Mesothelial cell of epicardium (in vitro differentiated cells): Measurements from ENCODE around the gene MORN3. TPM values are rescaled to one million over a fixed set of nuclear protein-coding genes. Genes with fewer than 3 reads are reported as not detected.
"Not testable (repeated sequence)": the region's sequence is repeated elsewhere in the genome, so short reads cannot be mapped to it uniquely, and the experiment has no call there.

Experiments
- DNase-seq, 2 experiments: peaks; one replicate each; pipeline ENCODE4 v3.0.0; 2021; ENCODE audit warnings: low spot score in 2 of 2; ENCODE audit not compliant: unreplicated experiment in 2 of 2
- H3K27ac Mint-ChIP-seq: 2 replicates; pipeline ENCODE4 v1.8.0; 2021; ENCODE audit warnings: mixed read lengths
- H3K27me3 Mint-ChIP-seq: 2 replicates; pipeline ENCODE4 v1.8.0; 2021; ENCODE audit warnings: low read depth, mixed read lengths
- H3K36me3 Mint-ChIP-seq: 2 replicates; pipeline ENCODE4 v1.8.0; 2021; ENCODE audit warnings: mixed read lengths
- H3K4me1 Mint-ChIP-seq: 2 replicates; pipeline ENCODE4 v1.8.0; 2021; ENCODE audit warnings: mixed read lengths
- H3K4me3 Mint-ChIP-seq: 2 replicates; pipeline ENCODE4 v1.8.0; 2021; ENCODE audit warnings: mild to moderate bottlenecking, moderate library complexity, mixed read lengths
- H3K9me3 Mint-ChIP-seq: 2 replicates; pipeline ENCODE4 v1.8.0; 2021; ENCODE audit warnings: mixed read lengths
- total RNA-seq: library from RNA; stranded (reverse); gene quantifications from 3 replicates; pipeline ENCODE4 v1.2.1, GENCODE V29; 2021
- TF ChIP-seq, protein P1 (sequence below): fragments of 200-600 bp; sonication (generic); IDR thresholded peaks from one replicate; pipeline ENCODE4 v1.5.0; 2021; ENCODE audit warnings: antibody characterized with exemption; ENCODE audit not compliant: unreplicated experiment

MORN3 gene
- total RNA-seq, 1 donor from 2014 or later: 0.69 TPM

GRCh38 chr12:121713257-121713777, 43.9 kb upstream of the MORN3 start:
- H3K36me3 Mint-ChIP-seq: no peaks in the 10 kb centered on the region
- peak overlapping the region; percentile 56 for H3K27ac Mint-ChIP-seq
- H3K4me1 Mint-ChIP-seq: peaks cover 19% of the 10 kb centered on the region
- H3K4me3 Mint-ChIP-seq: peak overlapping the region; percentile 91
- TF ChIP-seq, protein P1, sequence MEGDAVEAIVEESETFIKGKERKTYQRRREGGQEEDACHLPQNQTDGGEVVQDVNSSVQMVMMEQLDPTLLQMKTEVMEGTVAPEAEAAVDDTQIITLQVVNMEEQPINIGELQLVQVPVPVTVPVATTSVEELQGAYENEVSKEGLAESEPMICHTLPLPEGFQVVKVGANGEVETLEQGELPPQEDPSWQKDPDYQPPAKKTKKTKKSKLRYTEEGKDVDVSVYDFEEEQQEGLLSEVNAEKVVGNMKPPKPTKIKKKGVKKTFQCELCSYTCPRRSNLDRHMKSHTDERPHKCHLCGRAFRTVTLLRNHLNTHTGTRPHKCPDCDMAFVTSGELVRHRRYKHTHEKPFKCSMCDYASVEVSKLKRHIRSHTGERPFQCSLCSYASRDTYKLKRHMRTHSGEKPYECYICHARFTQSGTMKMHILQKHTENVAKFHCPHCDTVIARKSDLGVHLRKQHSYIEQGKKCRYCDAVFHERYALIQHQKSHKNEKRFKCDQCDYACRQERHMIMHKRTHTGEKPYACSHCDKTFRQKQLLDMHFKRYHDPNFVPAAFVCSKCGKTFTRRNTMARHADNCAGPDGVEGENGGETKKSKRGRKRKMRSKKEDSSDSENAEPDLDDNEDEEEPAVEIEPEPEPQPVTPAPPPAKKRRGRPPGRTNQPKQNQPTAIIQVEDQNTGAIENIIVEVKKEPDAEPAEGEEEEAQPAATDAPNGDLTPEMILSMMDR: no peak
- no peak for DNase-seq
- no peaks in the 10 kb centered on the region for H3K27me3 Mint-ChIP-seq
- no peaks in the 10 kb centered on the region for H3K9me3 Mint-ChIP-seq

GRCh38 chr12:121712461-121713256, 43.2 kb upstream of the MORN3 start, which contains the start of gene TMEM120B:
TMEM120B (plus strand) TSS chr12:121712752; CDS start chr12:121712896, 144 bp downstream.
- Mint-ChIP-seq H3K4me1 (peaks cover 19% of the 10 kb centered on the region), H3K4me3 (peak within 1 kb of the TSS; percentile 91), H3K27ac (peak within 1 kb of the TSS; percentile 91), H3K9me3 (no peaks in the 10 kb centered on the region), H3K36me3 (no peaks in the 10 kb centered on the region), H3K27me3 (no peaks in the 10 kb centered on the region)
- DNase-seq: peak; percentile 79 to 88
- TF ChIP-seq, protein P1: no peak

- TF ChIP-seq, protein P1: no peak
- DNase-seq: peak in 1 of 2 experiments; percentile 44
- Mint-ChIP-seq H3K27me3 (no peaks in the 10 kb centered on the region), H3K4me1 (peaks cover 16% of the 10 kb centered on the region), H3K27ac (peak overlapping the region; percentile 91), H3K9me3 (no peaks in the 10 kb centered on the region), H3K4me3 (peak overlapping the region; percentile 91), H3K36me3 (no peaks in the 10 kb centered on the region)
Observed at GRCh38 chr12:121712190-121712460, 42.7 kb upstream of the MORN3 start.

GRCh38 chr12:121711361-121712189, 42.1 kb upstream of the MORN3 start:
- Mint-ChIP-seq H3K27me3 (no peaks in the 10 kb centered on the region), H3K9me3 (no peaks in the 10 kb centered on the region), H3K4me1 (peaks cover 13% of the 10 kb centered on the region), H3K4me3 (peak overlapping the region; percentile 91), H3K27ac (peak overlapping the region; percentile 91), H3K36me3 (no peaks in the 10 kb centered on the region)
- no peak for DNase-seq
- TF ChIP-seq, protein P1: no peak

- no peak for DNase-seq
- H3K9me3 Mint-ChIP-seq: peaks cover 7% of the 10 kb centered on the region
- no peak overlapping the region for H3K27ac Mint-ChIP-seq
- H3K36me3 Mint-ChIP-seq: no peaks in the 10 kb centered on the region
- no peaks in the 10 kb centered on the region for H3K27me3 Mint-ChIP-seq
- H3K4me3 Mint-ChIP-seq: no peak overlapping the region
- H3K4me1 Mint-ChIP-seq: peaks cover 12% of the 10 kb centered on the region
- TF ChIP-seq, protein P1: no peak
Observed at GRCh38 chr12:121709478-121709961, 40.1 kb upstream of the MORN3 start.

GRCh38 chr12:121709064-121709424, 39.6 kb upstream of the MORN3 start:
- DNase-seq, H3K27me3 Mint-ChIP-seq, H3K27ac Mint-ChIP-seq, H3K9me3 Mint-ChIP-seq, H3K36me3 Mint-ChIP-seq, H3K4me3 Mint-ChIP-seq: not testable (repeated sequence)
- H3K4me1 Mint-ChIP-seq: peaks cover 12% of the 10 kb centered on the region
